Measurements from ENCODE around the gene OXA1L. TPM values are rescaled to one million over a fixed set of nuclear protein-coding genes. Genes with fewer than 3 reads are reported as not detected.
"Not testable (repeated sequence)": the region's sequence is repeated elsewhere in the genome, so short reads cannot be mapped to it uniquely, and the experiment has no call there.

Gene OXA1L
- total RNA-seq, 4 donors from 2014 or later = 63.5 to 74.9 (median 71.3) TPM

- no peaks in the 10 kb centered on the region for H3K9me3 ChIP-seq
- no peaks in the 10 kb centered on the region for H3K4me1 ChIP-seq
- TF ChIP-seq POLR2AphosphoS5 (IDR thresholded peaks at IDR 0.05) (no peak), EP300 (IDR thresholded peaks at IDR 0.05) (no peak), POLR2A (IDR thresholded peaks at IDR 0.05; ENCODE audit: low read depth) (no peak), CTCF (IDR thresholded peaks at IDR 0.05) (no peak)
- intact Hi-C loops (cut with DNase I) = no loop called here
- H3K36me3 ChIP-seq = no peaks in the 10 kb centered on the region
- no peak overlapping the region for H3K4me3 ChIP-seq
- 92% methylated on average over 8 of the region's 8 CpGs for WGBS
- H3K27ac ChIP-seq (replicated peaks in 1 of 4) = no peak overlapping the region
- no peak for DNase-seq (ENCODE audit: extremely low spot score)
- H3K27me3 ChIP-seq = peaks cover 0 to 4% (median 0%) of the 10 kb centered on the region in 4 donors
These were observed 14.1 kb upstream of the OXA1L start for GRCh38 chr14:22752422-22752821.

GRCh38 chr14:22753586-22753985 is 12.9 kb upstream of the OXA1L start:
- WGBS = 68% methylated on average over 6 of the region's 6 CpGs
- intact Hi-C loops (cut with DNase I) = no loop called here
- H3K27me3 ChIP-seq = peaks cover 0 to 4% (median 0%) of the 10 kb centered on the region in 4 donors
- no peak for DNase-seq (ENCODE audit: extremely low spot score)
- no peaks in the 10 kb centered on the region for H3K36me3 ChIP-seq
- no peak for TF ChIP-seq POLR2AphosphoS5 (IDR thresholded peaks at IDR 0.05)
- TF ChIP-seq EP300 (IDR thresholded peaks at IDR 0.05) = no peak
- TF ChIP-seq POLR2A (IDR thresholded peaks at IDR 0.05; ENCODE audit: low read depth) = no peak
- no peak for TF ChIP-seq CTCF (IDR thresholded peaks at IDR 0.05)
- H3K27ac ChIP-seq (replicated peaks in 1 of 4) = no peak overlapping the region
- no peaks in the 10 kb centered on the region for H3K9me3 ChIP-seq
- H3K4me3 ChIP-seq = no peak overlapping the region
- no peaks in the 10 kb centered on the region for H3K4me1 ChIP-seq

DNA sequence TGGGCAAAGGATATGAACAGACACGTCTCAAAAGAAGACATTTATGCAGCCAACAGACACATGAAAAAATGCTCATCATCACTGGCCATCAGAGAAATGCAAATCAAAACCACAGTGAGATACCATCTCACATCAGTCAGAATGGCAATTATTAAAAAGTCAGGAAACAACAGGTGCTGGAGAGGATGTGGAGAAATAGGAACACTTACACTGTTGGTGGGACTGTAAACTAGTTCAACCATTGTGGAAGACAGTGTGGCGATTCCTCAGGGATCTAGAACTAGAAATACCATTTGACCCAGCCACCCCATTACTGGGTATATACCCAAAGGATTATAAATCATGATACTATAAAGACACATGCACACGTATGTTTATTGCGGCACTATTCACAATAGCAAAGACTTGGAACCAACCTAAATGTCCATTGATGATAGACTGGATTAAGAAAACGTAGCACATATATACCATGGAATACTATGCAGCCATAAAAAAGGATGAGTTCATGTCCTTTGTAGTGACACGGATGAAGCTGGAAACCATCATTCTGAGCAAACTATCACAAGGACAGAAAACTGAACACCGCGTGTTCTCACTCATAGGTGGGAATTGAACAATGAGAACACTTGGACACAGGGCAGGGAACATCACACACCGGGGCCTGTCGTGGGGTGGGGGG is 8.4 kb upstream of the OXA1L start:
- intact Hi-C loops (cut with DNase I); H3K36me3 ChIP-seq; H3K27ac ChIP-seq (replicated peaks in 1 of 4); DNase-seq (ENCODE audit: extremely low spot score); H3K4me1 ChIP-seq; H3K27me3 ChIP-seq; H3K4me3 ChIP-seq: not testable (repeated sequence)
- 83% methylated on average over 10 of the region's 10 CpGs for WGBS
- peaks cover 0 to 20% (median 12%) of the 10 kb centered on the region in 4 donors for H3K9me3 ChIP-seq

DNA sequence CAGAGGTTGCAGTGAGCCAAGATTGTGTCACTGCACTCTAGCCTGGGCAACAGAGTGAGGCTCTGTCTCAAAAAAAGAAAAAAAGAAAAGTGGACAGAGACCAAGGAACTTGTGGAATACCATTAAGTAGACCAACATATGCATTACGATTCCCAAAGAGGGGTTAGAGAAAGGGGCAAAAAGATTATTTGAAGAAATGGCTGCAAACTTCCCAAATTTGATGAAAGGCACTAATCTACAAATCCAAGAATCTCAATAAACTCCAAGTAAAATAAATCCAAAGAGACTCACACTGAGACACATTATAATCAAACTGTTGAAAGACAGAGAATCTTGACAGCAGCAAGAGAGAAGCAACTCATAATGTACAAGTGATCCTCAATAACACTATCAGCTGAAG is 4.8 kb upstream of the OXA1L start:
- H3K4me1 ChIP-seq = peaks cover 5 to 10% (median 8%) of the 10 kb centered on the region in 4 donors
- no peak overlapping the region for H3K4me3 ChIP-seq
- H3K36me3 ChIP-seq = no peaks in the 10 kb centered on the region
- H3K9me3 ChIP-seq = peaks cover 0 to 20% (median 12%) of the 10 kb centered on the region in 4 donors
- no peak for DNase-seq (ENCODE audit: extremely low spot score)
- WGBS = 90% methylated on average over 1 of the region's 1 CpG
- TF ChIP-seq CTCF (IDR thresholded peaks at IDR 0.05) (no peak), POLR2AphosphoS5 (IDR thresholded peaks at IDR 0.05) (no peak), EP300 (IDR thresholded peaks at IDR 0.05) (no peak), POLR2A (IDR thresholded peaks at IDR 0.05; ENCODE audit: low read depth) (no peak)
- H3K27ac ChIP-seq (replicated peaks in 1 of 4) = no peak overlapping the region
- H3K27me3 ChIP-seq = no peaks in the 10 kb centered on the region
- intact Hi-C loops (cut with DNase I) = no loop called here

DNA sequence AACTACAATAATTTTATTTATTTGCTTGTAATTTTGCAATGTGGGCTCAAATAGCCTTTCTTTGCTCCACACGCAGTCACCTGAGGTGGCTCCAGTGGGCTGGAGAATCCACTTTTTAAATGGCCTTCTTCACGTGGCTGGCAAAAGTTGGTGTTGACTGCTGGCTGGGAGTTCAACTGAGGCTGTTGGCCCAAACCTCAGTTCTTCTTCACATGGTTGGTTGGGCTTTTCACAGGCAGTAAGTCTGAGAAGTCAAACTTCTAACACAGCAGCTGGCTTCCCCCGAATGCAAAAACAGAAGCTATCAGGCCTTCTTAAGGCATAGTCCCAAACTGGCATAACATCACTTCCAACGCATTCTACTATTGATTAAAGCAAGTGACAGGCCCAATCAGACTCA is 2.1 kb upstream of the OXA1L start:
- WGBS = 60% methylated on average over 4 of the region's 4 CpGs
- Histone ChIP-seq H3K27ac (replicated peaks in 1 of 4) (no peak overlapping the region), H3K36me3 (peaks cover under 1 to 17% (median 16%) of the 10 kb centered on the region in 4 donors), H3K4me3 (no peak overlapping the region), H3K27me3 (no peaks in the 10 kb centered on the region), H3K9me3 (peaks cover 0 to 20% (median 12%) of the 10 kb centered on the region in 4 donors), H3K4me1 (peaks cover 20 to 32% (median 26%) of the 10 kb centered on the region in 4 donors)
- no peak for TF ChIP-seq EP300 (IDR thresholded peaks at IDR 0.05)
- TF ChIP-seq POLR2A (IDR thresholded peaks at IDR 0.05; ENCODE audit: low read depth) = no peak
- TF ChIP-seq CTCF (IDR thresholded peaks at IDR 0.05) = no peak
- no peak for TF ChIP-seq POLR2AphosphoS5 (IDR thresholded peaks at IDR 0.05)
- intact Hi-C loops (cut with DNase I) = no loop called here
- no peak for DNase-seq (ENCODE audit: extremely low spot score)
